HepG2 (cell line): Measurements from ENCODE around the gene CELF4. TPM values are rescaled to one million over a fixed set of nuclear protein-coding genes. Genes with fewer than 3 reads are reported as not detected.

Experiments used
- ATAC-seq: fragments of 200-7000 bp; cut with Tn5 transposase; 3 replicates; pipeline ENCODE4 v1.9.1; 2020; ENCODE audit warnings: mild to moderate bottlenecking, moderate library complexity
- BruUV-seq: library from RNA; stranded (reverse); fragments of 400-500 nt; replicated peaks from 2 replicates; lab custom pipeline; 2021; lab: Mats Ljungman, UMichigan
- CTCF ChIA-PET: fragments of 300-600 bp; formaldehyde crosslinking; extraction: SDS; loops from one replicate; lab custom pipeline; 2021; ENCODE audit warnings: low total read pairs, inconsistent platforms, low intra/inter-chr PET ratio; lab: Yijun Ruan, JAX
- POLR2A ChIA-PET: fragments of 350-600 bp; sonication (Branson Sonifier 250); formaldehyde crosslinking; loops from one replicate; lab custom pipeline; 2020; ENCODE audit warnings: antibody characterized with exemption, inconsistent platforms; lab: Yijun Ruan, JAX
- DNase-seq: peaks from one replicate; pipeline ENCODE4 v3.0.0-alpha.2; 2015; ENCODE audit warnings: low spot score
- FAIRE-seq: peaks from 3 replicates; lab custom pipeline; 2011; peaks lifted over from hg19 to GRCh38; lab: Jason Lieb, UNC
- H2AFZ ChIP-seq: one replicate; pipeline ENCODE4 v1.6.1; 2011; ENCODE audit warnings: low read length, inconsistent platforms
- H3K27ac ChIP-seq: fragments of 300-600 bp; 3 replicates; pipeline ENCODE4 v1.8.0; 2011; ENCODE audit warnings: mixed run types, mild to moderate bottlenecking, mixed read lengths, low read length, inconsistent platforms; ENCODE audit not compliant: insufficient read depth; ENCODE audit errors: extremely low read length
- H3K27me3 ChIP-seq, 2 experiments: fragments of 200-600 bp in 1 of 2; 2 replicates in 1 of 2; 3 replicates in 1 of 2; pipeline versions ENCODE4 v1.6.0 to v1.8.0; 2011; ENCODE audit warnings: low read length in 2 of 2, mild to moderate bottlenecking in 2 of 2, moderate library complexity in 2 of 2, inconsistent platforms in 1 of 2; ENCODE audit not compliant: insufficient read depth in 2 of 2, control insufficient read depth in 1 of 2
- H3K36me3 ChIP-seq, 2 experiments: fragments of 200-600 bp in 1 of 2; replicated peaks in 1 of 2; 2 replicates in 1 of 2; 3 replicates in 1 of 2; pipeline versions ENCODE4 v1.5.1 to v1.8.0; 2011; ENCODE audit warnings: low read length in 2 of 2, inconsistent platforms in 1 of 2; ENCODE audit not compliant: insufficient read depth in 2 of 2, control insufficient read depth in 1 of 2
- H3K4me1 ChIP-seq: 2 replicates; pipeline ENCODE4 v1.5.1; 2012; ENCODE audit warnings: low read length, inconsistent platforms; ENCODE audit not compliant: insufficient read depth
- H3K4me2 ChIP-seq: 2 replicates; pipeline ENCODE4 v1.6.0; 2011; ENCODE audit warnings: low read depth, low read length, inconsistent platforms
- H3K4me3 ChIP-seq, 3 experiments: fragments of 200-600 bp in 1 of 3; sonication (generic), shearing (Covaris generic) in 1 of 3; replicated peaks in 1 of 3; 2 replicates each; pipeline ENCODE4 v1.5.1; 2011 to 2016; ENCODE audit warnings: low read length in 3 of 3, inconsistent platforms in 2 of 3, low read depth in 2 of 3, mild to moderate bottlenecking in 2 of 3, control low read depth in 1 of 3, mixed read lengths in 1 of 3; ENCODE audit not compliant: insufficient read depth in 1 of 3
- H3K79me2 ChIP-seq: one replicate; pipeline ENCODE4 v1.6.1; 2011; ENCODE audit warnings: low read length, inconsistent platforms; ENCODE audit not compliant: insufficient read depth
- H3K9ac ChIP-seq: 2 replicates; pipeline ENCODE4 v1.6.0; 2011; ENCODE audit warnings: mild to moderate bottlenecking, low read depth, low read length, inconsistent platforms; ENCODE audit not compliant: insufficient read depth
- H3K9me3 ChIP-seq: 2 replicates; pipeline ENCODE4 v1.5.1; 2012; ENCODE audit warnings: mild to moderate bottlenecking, low read length
- H4K20me1 ChIP-seq: 2 replicates; pipeline ENCODE4 v1.6.0; 2011; ENCODE audit warnings: inconsistent platforms, mild to moderate bottlenecking, low read length, moderate library complexity; ENCODE audit not compliant: insufficient read depth
- CENPX ChIP-seq: sonication (generic); formaldehyde crosslinking; IDR thresholded peaks from 2 replicates; pipeline ENCODE4 v1.9.0; 2021; ENCODE audit warnings: mild to moderate bottlenecking, missing genetic modification reagents, moderate library complexity
- DMAP1 ChIP-seq: IDR thresholded peaks from 2 replicates; pipeline ENCODE4 v1.6.1; 2016
- EEA1 ChIP-seq: sonication (generic); formaldehyde crosslinking; IDR thresholded peaks from 2 replicates; pipeline ENCODE4 v1.5.1; 2020; ENCODE audit warnings: mild to moderate bottlenecking, missing genetic modification reagents, borderline replicate concordance
- ELF4 ChIP-seq: sonication (generic); formaldehyde crosslinking; IDR thresholded peaks from 2 replicates; pipeline ENCODE4 v1.5.0; 2020; ENCODE audit warnings: missing genetic modification reagents, mild to moderate bottlenecking, moderate library complexity, borderline replicate concordance
- ETS1 ChIP-seq: sonication (generic); formaldehyde crosslinking; IDR thresholded peaks from 2 replicates; pipeline ENCODE4 v1.4.0; 2020; ENCODE audit warnings: missing genetic modification reagents
- FUBP1 ChIP-seq: sonication (generic); formaldehyde crosslinking; IDR thresholded peaks from 2 replicates; pipeline ENCODE4 v1.5.1; 2020; ENCODE audit warnings: missing genetic modification reagents, mild to moderate bottlenecking, borderline replicate concordance
- IRF2 ChIP-seq: IDR thresholded peaks from 2 replicates; pipeline ENCODE4 v1.6.1; 2018; ENCODE audit warnings: missing genetic modification reagents, missing compliant biosample characterization
- KDM1A ChIP-seq: IDR thresholded peaks from 2 replicates; pipeline ENCODE4 v1.6.1; 2016; ENCODE audit warnings: missing compliant biosample characterization
- MXD1 ChIP-seq: sonication (generic); formaldehyde crosslinking; IDR thresholded peaks from 2 replicates; pipeline ENCODE4 v1.4.0; 2020; ENCODE audit warnings: mild to moderate bottlenecking, missing genetic modification reagents
- NONO ChIP-seq, 2 experiments: fragments of 450-650 bp in 1 of 2; sonication (generic) in 1 of 2; formaldehyde crosslinking in 1 of 2; IDR thresholded peaks in 1 of 2; conservative IDR thresholded peaks in 1 of 2; 2 replicates each; pipeline versions ENCODE4 v1.6.1 to v1.8.0; 2017 to 2022; ENCODE audit warnings: mild to moderate bottlenecking in 1 of 2, missing genetic modification reagents in 1 of 2, moderate library complexity in 1 of 2
- NR2F2 ChIP-seq: IDR thresholded peaks from 2 replicates; pipeline ENCODE4 v1.6.1; 2012; ENCODE audit warnings: low read depth, inconsistent platforms, borderline replicate concordance
- SALL2 ChIP-seq: sonication (generic); formaldehyde crosslinking; IDR thresholded peaks from 2 replicates; pipeline ENCODE4 v1.8.1; 2023; ENCODE audit warnings: mild to moderate bottlenecking, missing genetic modification reagents, inconsistent platforms
- TOE1 ChIP-seq: sonication (generic); formaldehyde crosslinking; IDR thresholded peaks from 2 replicates; pipeline ENCODE4 v1.4.0; 2020; ENCODE audit warnings: mild to moderate bottlenecking, missing genetic modification reagents
- TRAFD1 ChIP-seq: sonication (generic); formaldehyde crosslinking; IDR thresholded peaks from 2 replicates; pipeline ENCODE4 v1.5.1; 2020; ENCODE audit warnings: missing genetic modification reagents, mild to moderate bottlenecking, borderline replicate concordance
- YEATS2 ChIP-seq: sonication (generic); formaldehyde crosslinking; IDR thresholded peaks from 2 replicates; pipeline ENCODE4 v1.4.0; 2020; ENCODE audit warnings: missing genetic modification reagents, borderline replicate concordance
- ZFP82 ChIP-seq: sonication (generic); formaldehyde crosslinking; IDR thresholded peaks from 2 replicates; pipeline ENCODE4 v1.5.1; 2020; ENCODE audit warnings: mild to moderate bottlenecking, missing genetic modification reagents, borderline replicate concordance
- ZNF414 ChIP-seq: sonication (generic); formaldehyde crosslinking; IDR thresholded peaks from 2 replicates; pipeline ENCODE4 v1.5.0; 2020; ENCODE audit warnings: missing genetic modification reagents
- WGBS: methylation state at CpG from one replicate; pipeline ENCODE4 v1.1.6; 2017; ENCODE audit warnings: low lambda C conversion rate; 5-methylcytosine and 5-hydroxymethylcytosine counted together
- in situ Hi-C: cut with HindIII; loops from 2 replicates; pipeline ENCODE4 v1.10.0; 2017; ENCODE audit warnings: low pct_unique_long_range_greater_than_20kb; ENCODE audit not compliant: extremely low pct_ligation_motif_present
- intact Hi-C: fragments of 100-400 bp; cut with micrococcal nuclease; formaldehyde crosslinking; loops from one replicate; pipeline ENCODE4 v1.10.0; 2022; ENCODE audit not compliant: unreplicated experiment
- polyA plus RNA-seq, 8 experiments: library from polyadenylated mRNA; depleted of rRNA in 3 of 8; stranded (reverse) in 7 of 8; unstranded in 1 of 8; fragments of >200 nt; fragmentation: Illumina TruSeq in 4 of 8; extraction: Trizol in 4 of 8; gene quantifications; 2 replicates each; pipeline versions ENCODE4 v1.2.1 to v1.2.3, GENCODE V29; 2011 to 2016; ENCODE audit warnings: low read depth in 4 of 8, missing spikeins in 1 of 8, mixed read lengths in 1 of 8; ENCODE audit not compliant: insufficient read depth in 1 of 8
- total RNA-seq, 5 experiments: library from RNA; depleted of rRNA; stranded (reverse); fragments of >200 nt; fragmentation: Illumina TruSeq; extraction: Trizol; gene quantifications; 2 replicates each; pipeline ENCODE4 v1.2.3, GENCODE V29; 2016; ENCODE audit warnings: low read depth in 1 of 5

Gene CELF4
- total and polyA plus RNA-seq, 2 of the 13 experiments (the other 11 are each of a cell fraction or from before 2014, with no cell fraction given), result not detected

- ChIA-PET POLR2A (no interaction called here), CTCF (no interaction called here)
- no peaks in the 10 kb centered on the region for H3K4me1 ChIP-seq
- no peaks in the 10 kb centered on the region for H3K9me3 ChIP-seq
- 52% methylated on average over 7 of the region's 7 CpGs for WGBS
- in situ Hi-C loops, result no loop called here
- no peaks in the 10 kb centered on the region for H3K79me2 ChIP-seq
- no peak overlapping the region for H3K27ac ChIP-seq
- no peak overlapping the region for H2AFZ ChIP-seq
- FAIRE-seq (no peak), DNase-seq (no peak), ATAC-seq (no peak)
- H3K9ac ChIP-seq, result no peak overlapping the region
- no peak overlapping the region for H3K4me3 ChIP-seq
- H3K36me3 ChIP-seq, result no peaks in the 10 kb centered on the region
- H3K4me2 ChIP-seq, result no peak overlapping the region
- H3K27me3 ChIP-seq, result peaks cover 1 to 15% of the 10 kb centered on the region in 2 experiments; a peak in 3 of 5 replicates
- BruUV-seq, result no TSS peak
- intact Hi-C loops, result no loop called here
- TF ChIP-seq ZNF414 (CRISPR knock-in tag), result no peak
- no peak for TF ChIP-seq MXD1 (CRISPR knock-in tag)
- TF ChIP-seq TRAFD1, result no peak
- TF ChIP-seq ETS1 (CRISPR knock-in tag), result no peak
- no peak for TF ChIP-seq SALL2 (CRISPR knock-in tag)
- no peak for TF ChIP-seq ELF4 (CRISPR knock-in tag)
- no peak for TF ChIP-seq YEATS2 (CRISPR knock-in tag)
- no peak for TF ChIP-seq NONO (IDR thresholded peaks at IDR 0.05)
- no peak for TF ChIP-seq NONO (CRISPR knock-in tag; conservative IDR thresholded peaks at IDR 0.05)
- no peak for TF ChIP-seq KDM1A
- no peak for TF ChIP-seq FUBP1 (CRISPR knock-in tag)
- TF ChIP-seq TOE1, result no peak
- no peak for TF ChIP-seq EEA1
- TF ChIP-seq DMAP1, result no peak
- no peak for TF ChIP-seq ZFP82
- TF ChIP-seq IRF2 (CRISPR knock-in tag), result no peak
- no peak for TF ChIP-seq NR2F2
- TF ChIP-seq CENPX, result no peak
- H4K20me1 ChIP-seq, result no peaks in the 10 kb centered on the region
Observed at GRCh38 chr18:37284260-37284659, 281.3 kb downstream of the CELF4 start.
